ENCODE results near the gene SASH1. TPM values are rescaled to one million over a fixed set of nuclear protein-coding genes. Genes with fewer than 3 reads are reported as not detected.

Gene SASH1
- total RNA-seq, 1 experiment from 2014 or later: 27.4 TPM

- H3K9me3 Mint-ChIP-seq: no peaks in the 10 kb centered on the region
- no peak for TF ChIP-seq TCF7 (CRISPR knock-in tag; IDR thresholded peaks at IDR 0.05; ENCODE audit: low read depth)
- no peak for TF ChIP-seq ELF4 (CRISPR knock-in tag; IDR thresholded peaks at IDR 0.05; ENCODE audit: low read depth)
- no peak for TF ChIP-seq ZNF416 (CRISPR knock-in tag; IDR thresholded peaks at IDR 0.05)
- no peak for TF ChIP-seq SMAD3 (CRISPR knock-in tag; IDR thresholded peaks at IDR 0.05; ENCODE audit: borderline replicate concordance)
- no peak for TF ChIP-seq ZSCAN18 (CRISPR knock-in tag; IDR thresholded peaks at IDR 0.05)
- TF ChIP-seq, protein P1, sequence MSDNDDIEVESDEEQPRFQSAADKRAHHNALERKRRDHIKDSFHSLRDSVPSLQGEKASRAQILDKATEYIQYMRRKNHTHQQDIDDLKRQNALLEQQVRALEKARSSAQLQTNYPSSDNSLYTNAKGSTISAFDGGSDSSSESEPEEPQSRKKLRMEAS (CRISPR knock-in tag; IDR thresholded peaks at IDR 0.05): no peak
- TF ChIP-seq JAZF1 (CRISPR knock-in tag; IDR thresholded peaks at IDR 0.05): no peak
- no peak for TF ChIP-seq CBFB (CRISPR knock-in tag; IDR thresholded peaks at IDR 0.05; ENCODE audit: low read depth)
- no peak for TF ChIP-seq ZNF671 (CRISPR knock-in tag; IDR thresholded peaks at IDR 0.05)
- TF ChIP-seq, protein P2, sequence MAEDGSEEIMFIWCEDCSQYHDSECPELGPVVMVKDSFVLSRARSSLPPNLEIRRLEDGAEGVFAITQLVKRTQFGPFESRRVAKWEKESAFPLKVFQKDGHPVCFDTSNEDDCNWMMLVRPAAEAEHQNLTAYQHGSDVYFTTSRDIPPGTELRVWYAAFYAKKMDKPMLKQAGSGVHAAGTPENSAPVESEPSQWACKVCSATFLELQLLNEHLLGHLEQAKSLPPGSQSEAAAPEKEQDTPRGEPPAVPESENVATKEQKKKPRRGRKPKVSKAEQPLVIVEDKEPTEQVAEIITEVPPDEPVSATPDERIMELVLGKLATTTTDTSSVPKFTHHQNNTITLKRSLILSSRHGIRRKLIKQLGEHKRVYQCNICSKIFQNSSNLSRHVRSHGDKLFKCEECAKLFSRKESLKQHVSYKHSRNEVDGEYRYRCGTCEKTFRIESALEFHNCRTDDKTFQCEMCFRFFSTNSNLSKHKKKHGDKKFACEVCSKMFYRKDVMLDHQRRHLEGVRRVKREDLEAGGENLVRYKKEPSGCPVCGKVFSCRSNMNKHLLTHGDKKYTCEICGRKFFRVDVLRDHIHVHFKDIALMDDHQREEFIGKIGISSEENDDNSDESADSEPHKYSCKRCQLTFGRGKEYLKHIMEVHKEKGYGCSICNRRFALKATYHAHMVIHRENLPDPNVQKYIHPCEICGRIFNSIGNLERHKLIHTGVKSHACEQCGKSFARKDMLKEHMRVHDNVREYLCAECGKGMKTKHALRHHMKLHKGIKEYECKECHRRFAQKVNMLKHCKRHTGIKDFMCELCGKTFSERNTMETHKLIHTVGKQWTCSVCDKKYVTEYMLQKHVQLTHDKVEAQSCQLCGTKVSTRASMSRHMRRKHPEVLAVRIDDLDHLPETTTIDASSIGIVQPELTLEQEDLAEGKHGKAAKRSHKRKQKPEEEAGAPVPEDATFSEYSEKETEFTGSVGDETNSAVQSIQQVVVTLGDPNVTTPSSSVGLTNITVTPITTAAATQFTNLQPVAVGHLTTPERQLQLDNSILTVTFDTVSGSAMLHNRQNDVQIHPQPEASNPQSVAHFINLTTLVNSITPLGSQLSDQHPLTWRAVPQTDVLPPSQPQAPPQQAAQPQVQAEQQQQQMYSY (CRISPR knock-in tag; IDR thresholded peaks at IDR 0.05): no peak
- TF ChIP-seq ZNF219 (CRISPR knock-in tag; IDR thresholded peaks at IDR 0.05; ENCODE audit: borderline replicate concordance): no peak
- TF ChIP-seq HMGA2 (CRISPR knock-in tag; IDR thresholded peaks at IDR 0.05): no peak
- TF ChIP-seq ZNF396 (CRISPR knock-in tag; IDR thresholded peaks at IDR 0.05; ENCODE audit: borderline replicate concordance): no peak
- no peak for TF ChIP-seq MXD4 (CRISPR knock-in tag; IDR thresholded peaks at IDR 0.05; ENCODE audit: borderline replicate concordance)
- no peak for TF ChIP-seq ATF1 (CRISPR knock-in tag; IDR thresholded peaks at IDR 0.05)
- TF ChIP-seq AR (CRISPR knock-in tag; IDR thresholded peaks at IDR 0.05): no peak
- TF ChIP-seq ZNF121 (CRISPR knock-in tag; IDR thresholded peaks at IDR 0.05): no peak
- no peak for TF ChIP-seq MYBL2 (CRISPR knock-in tag; IDR thresholded peaks at IDR 0.05)
- no peak for TF ChIP-seq SOX15 (CRISPR knock-in tag; IDR thresholded peaks at IDR 0.05)
- ChIA-PET CTCF (interaction anchor here (0.6 kb wide), 1 partner anchor 19 kb away, joined by 4 read pairs; no protein-coding TSS in a partner anchor), POLR2A (interaction anchor here (0.6 kb wide), 1 partner anchor 46 kb away, joined by 4 read pairs; the partner anchor contains the start of gene SASH1)
- H3K4me1 Mint-ChIP-seq: peaks cover 35% of the 10 kb centered on the region
- DNase-seq (ENCODE audit: low spot score): no peak
- H3K27ac Mint-ChIP-seq: peak overlapping the region; percentile 84
- H3K4me3 Mint-ChIP-seq: no peak overlapping the region
- ATAC-seq: no peak
- H3K36me3 Mint-ChIP-seq: peaks cover 13% of the 10 kb centered on the region
- no peaks in the 10 kb centered on the region for H3K27me3 Mint-ChIP-seq (ENCODE audit: low read depth)
Observed at GRCh38 chr6:148388521-148388920, 45.9 kb downstream of the SASH1 start.

DNA sequence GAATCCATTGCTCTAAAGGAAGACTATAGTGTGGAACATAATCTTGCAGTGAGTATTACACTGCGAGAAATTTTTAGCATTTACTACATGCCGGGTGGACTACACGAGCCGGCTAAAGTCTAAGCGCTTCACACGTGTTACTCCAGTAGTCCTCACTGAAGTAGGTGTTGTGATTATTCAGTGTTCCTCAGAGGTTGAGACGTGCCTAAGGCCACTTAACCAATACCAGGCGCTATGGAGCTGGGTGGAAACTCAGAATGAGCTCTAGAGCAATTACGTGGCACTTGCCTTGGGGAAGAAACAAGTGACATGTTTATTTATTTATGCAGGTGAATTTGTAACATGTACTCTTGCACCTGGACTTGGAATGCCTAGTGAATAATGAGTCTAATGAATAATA lies 46.4 kb downstream of the SASH1 start:
- H3K4me1 Mint-ChIP-seq: peaks cover 30% of the 10 kb centered on the region
- DNase-seq (ENCODE audit: low spot score): no peak
- no peak overlapping the region for H3K4me3 Mint-ChIP-seq
- H3K27ac Mint-ChIP-seq: no peak overlapping the region; the same call in 1 of the 2 replicates
- no peaks in the 10 kb centered on the region for H3K9me3 Mint-ChIP-seq
- no peak for ATAC-seq
- no peaks in the 10 kb centered on the region for H3K27me3 Mint-ChIP-seq (ENCODE audit: low read depth)
- ChIA-PET CTCF (interaction anchor here (0.6 kb wide), 1 partner anchor 19 kb away, joined by 4 read pairs; no protein-coding TSS in a partner anchor), POLR2A (interaction anchor here (0.6 kb wide), 2 partner anchors 39 to 47 kb away, joined by 4 to 6 read pairs; partner anchors contain the start of gene SASH1)
- H3K36me3 Mint-ChIP-seq: peaks cover 15% of the 10 kb centered on the region
- TF ChIP-seq NR1H2 (CRISPR knock-in tag; IDR thresholded peaks at IDR 0.05) (no peak), FOXP1 (CRISPR knock-in tag; IDR thresholded peaks at IDR 0.05; ENCODE audit: borderline replicate concordance) (no peak), ZBTB21 (CRISPR knock-in tag; IDR thresholded peaks at IDR 0.05; ENCODE audit: borderline replicate concordance) (no peak), TCF7 (CRISPR knock-in tag; IDR thresholded peaks at IDR 0.05; ENCODE audit: low read depth) (no peak), USF1 (CRISPR knock-in tag; IDR thresholded peaks at IDR 0.05) (no peak), GRHL2 (CRISPR knock-in tag; IDR thresholded peaks at IDR 0.05; ENCODE audit: insufficient replicate concordance, severe bottlenecking) (no peak), NR2C2 (CRISPR knock-in tag; IDR thresholded peaks at IDR 0.05) (no peak), ERG (CRISPR knock-in tag; IDR thresholded peaks at IDR 0.05) (no peak)
- TF ChIP-seq, protein P3, sequence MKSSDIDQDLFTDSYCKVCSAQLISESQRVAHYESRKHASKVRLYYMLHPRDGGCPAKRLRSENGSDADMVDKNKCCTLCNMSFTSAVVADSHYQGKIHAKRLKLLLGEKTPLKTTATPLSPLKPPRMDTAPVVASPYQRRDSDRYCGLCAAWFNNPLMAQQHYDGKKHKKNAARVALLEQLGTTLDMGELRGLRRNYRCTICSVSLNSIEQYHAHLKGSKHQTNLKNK (CRISPR knock-in tag; IDR thresholded peaks at IDR 0.05): no peak

All from WTC11 (cell line).